D721Med (cell line): ENCODE results near the gene FARS2.

Experiments used
- DNase-seq: peaks from one replicate; pipeline ENCODE4 v3.0.0; 2011; ENCODE audit warnings: low spot score; ENCODE audit not compliant: insufficient read length
- FAIRE-seq: peaks from 2 replicates; lab custom pipeline; 2011; peaks lifted over from hg19 to GRCh38; lab: Jason Lieb, UNC
- CTCF ChIP-seq: IDR thresholded peaks from 2 replicates; pipeline ENCODE4 v1.5.1; 2012; ENCODE audit warnings: mild to moderate bottlenecking, control low read depth; ENCODE audit not compliant: insufficient read depth; ENCODE audit errors: missing control alignments

The FARS2 gene

GRCh38 chr6:5260661-5261544 lies at the start of gene FARS2, which contains the start of gene LYRM4:
TSS of gene FARS2 (plus strand) at chr6:5261513.
TSS of gene LYRM4 (minus strand) at chr6:5260950. CDS start at chr6:5260733, 217 bp downstream.
- DNase-seq (peak; percentile 64), FAIRE-seq (no peak)
- TF ChIP-seq CTCF: no peak

- DNase-seq: no peak
- no peak for TF ChIP-seq CTCF
- no peak for FAIRE-seq
Observed at GRCh38 chr6:5213836-5214235, 47.5 kb upstream of the FARS2 start.

GRCh38 chr6:5214570-5215052 lies 46.7 kb upstream of the FARS2 start:
- DNase-seq (no peak), FAIRE-seq (no peak)
- peak; percentile 71 for TF ChIP-seq CTCF

GRCh38 chr6:5215159-5215558 lies 46.2 kb upstream of the FARS2 start:
- TF ChIP-seq CTCF: no peak
- FAIRE-seq (peak; percentile 64), DNase-seq (no peak)

GRCh38 chr6:5215799-5216198 lies 45.5 kb upstream of the FARS2 start:
- DNase-seq (no peak), FAIRE-seq (no peak)
- TF ChIP-seq CTCF: no peak

GRCh38 chr6:5217356-5217755 lies 44.0 kb upstream of the FARS2 start:
- no peak for FAIRE-seq
- TF ChIP-seq CTCF: no peak

More at GRCh38 chr6:5217356-5217755, 44.0 kb upstream of the FARS2 start:
- DNase-seq: no peak
